ENCODE results near the gene ICE1.
"Not testable (repeated sequence)": the region's sequence is repeated elsewhere in the genome, so short reads cannot be mapped to it uniquely, and the experiment has no call there.

The ICE1 gene

GRCh38 chr5:5492087-5492933 is 69.8 kb downstream of the ICE1 start:
- DNase-seq (ENCODE audit: low spot score) = peak; percentile 54

- not testable (repeated sequence) for DNase-seq (ENCODE audit: low spot score)
Measured at GRCh38 chr5:5492934-5493271, 70.4 kb downstream of the ICE1 start.

DNA sequence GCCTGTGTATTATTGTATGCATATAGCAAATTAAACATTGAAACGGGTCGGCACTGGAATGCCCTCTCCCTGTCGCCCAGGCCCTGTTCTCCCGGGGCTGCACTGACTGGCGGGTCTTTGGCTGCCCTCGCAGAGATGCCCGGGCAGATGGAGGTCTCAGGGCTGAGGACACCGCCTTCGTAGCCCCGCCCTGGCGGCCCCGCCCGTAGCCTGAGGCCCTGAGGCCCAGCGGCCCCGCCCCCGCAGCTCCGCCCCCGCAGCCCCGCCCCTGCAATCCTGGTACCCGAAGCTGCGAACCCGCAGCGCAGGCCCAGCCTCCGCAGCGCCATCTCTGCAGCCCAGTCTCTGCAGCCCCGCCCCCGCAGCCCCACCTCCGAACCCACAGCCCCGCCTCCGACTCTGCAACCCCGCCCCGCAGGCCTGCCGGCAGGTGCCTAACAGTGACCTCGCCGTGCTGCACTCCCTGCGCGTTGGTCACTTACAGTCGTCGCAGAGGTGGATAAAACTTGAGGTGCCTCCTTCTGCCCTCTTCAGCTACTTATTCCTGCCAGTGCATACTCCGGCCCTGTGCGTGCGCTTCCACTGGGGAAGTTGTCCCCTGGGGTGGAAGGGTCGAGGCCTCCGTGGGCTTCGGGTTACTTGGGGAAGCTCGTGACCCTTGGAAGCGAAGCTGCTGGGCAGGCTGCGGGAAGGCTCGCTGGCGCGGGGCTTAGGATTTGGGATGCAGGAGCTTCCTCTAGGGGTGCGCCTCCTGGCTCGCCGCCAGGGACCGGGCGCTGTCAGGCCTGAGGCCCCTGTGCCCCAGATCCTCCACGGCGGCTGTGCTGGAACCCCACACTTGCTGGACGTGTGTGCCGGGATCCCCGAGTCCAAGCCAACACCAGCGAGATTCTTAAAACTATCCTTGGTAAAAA is 72.3 kb downstream of the ICE1 start:
- peak; percentile 67 for DNase-seq (ENCODE audit: low spot score)

DNA sequence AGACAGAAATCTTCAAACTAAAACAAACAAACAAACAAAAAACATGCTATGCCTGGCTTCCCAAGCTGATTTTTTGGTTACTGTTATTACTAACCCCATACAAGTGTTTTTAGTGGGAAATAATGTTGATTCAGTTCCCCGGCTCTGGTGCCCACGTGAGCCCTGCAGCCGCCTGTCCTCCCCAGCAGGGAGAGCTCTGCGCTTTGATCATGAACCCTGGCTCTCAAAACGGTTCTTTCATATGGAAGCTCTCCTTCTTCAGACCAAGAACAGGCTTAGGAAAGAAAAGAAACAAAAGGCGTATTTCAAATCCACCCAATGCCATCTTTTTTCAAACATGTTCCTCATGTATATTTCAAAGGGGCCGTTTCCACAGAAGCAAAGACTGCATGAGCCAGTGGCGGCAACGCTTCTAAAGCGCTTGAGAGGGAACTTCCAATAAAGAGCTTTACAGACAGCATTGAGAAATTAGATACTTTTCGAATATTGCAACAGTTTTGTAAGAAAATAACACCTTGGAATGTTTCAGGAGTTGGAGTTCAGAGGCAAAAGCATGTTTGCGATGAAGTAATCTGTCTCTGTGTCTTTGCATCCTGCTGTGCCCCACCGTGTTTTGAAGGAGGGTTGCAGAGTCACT is 74.8 kb downstream of the ICE1 start:
- peak; percentile 80 for DNase-seq (ENCODE audit: low spot score)

- no peak for DNase-seq (ENCODE audit: low spot score)
Measured at GRCh38 chr5:5499442-5499841, 77.0 kb downstream of the ICE1 start.

DNA sequence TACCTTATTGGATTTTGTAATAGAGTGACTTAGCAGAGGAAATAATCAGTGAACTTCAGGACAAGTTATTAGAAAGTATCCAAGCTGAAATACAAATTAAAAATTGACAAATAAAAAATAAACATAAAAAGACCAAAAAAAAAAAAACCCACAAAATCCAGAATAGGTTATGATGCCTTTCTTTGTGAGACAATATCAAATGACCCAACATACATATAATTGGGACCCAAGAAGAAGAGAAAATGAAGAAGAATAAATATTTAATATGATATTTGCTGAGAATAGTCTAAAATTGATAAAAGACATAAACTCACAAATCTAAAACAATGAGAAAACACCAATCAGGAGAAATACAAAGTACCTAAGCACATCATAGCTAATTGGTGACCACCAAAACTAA is 81.8 kb downstream of the ICE1 start:
- DNase-seq (ENCODE audit: low spot score) = no peak

DNA sequence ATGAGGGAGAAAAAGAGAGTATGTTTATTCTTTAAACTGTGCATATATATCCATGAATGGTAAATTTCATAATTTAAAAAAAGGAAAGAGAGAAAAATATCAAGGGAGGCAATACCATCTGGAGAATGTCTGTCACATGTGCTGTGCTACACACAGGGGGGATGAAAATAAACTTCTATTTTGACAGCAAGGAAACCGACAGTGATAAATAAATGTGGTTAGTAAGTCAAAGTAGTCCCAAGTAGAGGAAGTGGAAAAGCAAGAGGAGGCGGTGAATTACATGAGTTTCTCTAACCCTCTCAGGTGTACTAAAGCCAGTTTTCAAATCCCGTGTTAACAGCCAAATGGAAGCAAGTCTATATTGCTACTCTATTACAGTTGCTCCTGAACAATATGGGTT is 83.3 kb downstream of the ICE1 start:
- DNase-seq (ENCODE audit: low spot score) = no peak

DNA sequence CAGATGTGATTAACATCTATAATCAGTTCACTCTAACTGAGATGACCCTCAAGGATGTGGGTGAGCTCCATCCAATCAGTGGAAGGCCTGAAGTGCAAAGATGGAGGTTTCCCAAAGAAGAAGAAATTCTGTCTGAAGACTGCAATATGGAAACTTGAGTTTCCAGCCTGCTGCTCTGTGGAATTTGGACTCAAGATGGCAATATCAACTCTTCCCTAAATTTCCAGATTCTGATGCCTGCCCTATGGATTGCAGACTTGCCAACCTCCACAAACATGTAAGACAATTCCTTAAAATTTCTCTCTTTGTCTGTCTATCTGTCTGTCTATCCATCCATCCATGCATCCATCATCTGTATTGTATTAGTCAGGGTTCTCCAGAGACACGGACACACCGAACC is 85.9 kb downstream of the ICE1 start:
- DNase-seq (ENCODE audit: low spot score) = no peak

GRCh38 chr5:5511904-5512416 is 89.5 kb downstream of the ICE1 start:
- DNase-seq (ENCODE audit: low spot score) = no peak

- no peak for DNase-seq (ENCODE audit: low spot score)
Measured at GRCh38 chr5:5512543-5512942, 90.1 kb downstream of the ICE1 start.

DNA sequence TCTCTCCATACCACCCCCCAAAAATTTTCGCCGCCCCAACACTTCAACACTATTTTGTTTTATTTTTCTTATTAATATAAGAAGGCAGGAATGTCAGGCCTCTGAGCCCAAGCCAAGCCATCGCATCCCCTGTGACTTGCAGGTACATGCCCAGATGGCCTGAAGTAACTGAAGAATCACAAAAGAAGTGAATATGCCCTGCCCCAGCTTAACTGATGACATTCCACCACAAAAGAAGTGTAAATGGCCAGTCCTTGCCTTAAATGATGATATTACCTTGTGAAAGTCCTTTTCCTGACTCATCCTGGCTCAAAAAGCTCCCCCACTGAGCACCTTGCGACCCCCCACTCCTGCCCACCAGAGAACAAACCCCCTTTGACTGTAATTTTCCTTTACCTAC is 98.1 kb downstream of the ICE1 start:
- not testable (repeated sequence) for DNase-seq (ENCODE audit: low spot score)

- DNase-seq (ENCODE audit: low spot score) = no peak
Measured at GRCh38 chr5:5521029-5521428, 98.6 kb downstream of the ICE1 start.

DNA sequence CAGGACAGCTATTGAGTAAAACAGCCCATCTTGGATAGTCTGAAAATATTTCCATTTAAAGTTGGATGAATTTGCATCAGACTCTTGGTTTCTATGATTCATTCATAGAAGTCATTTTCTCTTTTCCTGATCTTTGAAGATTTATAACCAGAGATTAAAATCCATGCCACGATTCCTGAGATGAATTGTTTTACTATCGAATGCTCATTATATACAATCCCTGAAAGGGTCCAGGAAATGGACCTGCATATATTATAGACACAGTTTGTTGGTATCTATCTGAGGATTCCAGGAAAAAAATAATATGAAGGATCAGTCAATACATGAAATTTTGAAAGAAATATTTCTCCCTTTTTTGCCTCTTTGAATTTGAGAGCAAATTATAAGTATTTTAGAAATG is 99.0 kb downstream of the ICE1 start:
- no peak for DNase-seq (ENCODE audit: low spot score)

- no peak for DNase-seq (ENCODE audit: low spot score)
Measured at GRCh38 chr5:5522336-5522735, 99.9 kb downstream of the ICE1 start.

- DNase-seq (ENCODE audit: low spot score) = no peak
Measured at GRCh38 chr5:5523066-5523505, 100.6 kb downstream of the ICE1 start.

DNA sequence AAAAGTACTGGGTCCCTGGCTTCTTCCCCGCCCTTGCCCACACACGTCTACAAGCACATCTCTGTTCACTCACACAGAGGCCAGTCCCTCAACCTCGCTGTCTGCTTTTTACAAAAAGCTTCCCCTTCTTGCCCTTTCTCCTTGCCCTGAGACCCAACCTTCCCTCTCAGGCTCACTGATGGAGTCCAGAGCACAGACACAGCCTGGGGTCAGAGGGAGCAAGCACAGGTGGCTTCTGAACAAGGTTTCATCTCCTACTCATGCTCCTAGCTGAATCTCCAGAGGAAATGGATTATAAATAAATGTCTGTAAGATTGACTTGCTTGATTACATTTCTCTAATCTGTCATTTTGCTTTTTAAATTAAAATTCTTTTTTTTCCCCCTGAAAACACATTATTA is 101.8 kb downstream of the ICE1 start:
- no peak for DNase-seq (ENCODE audit: low spot score)

GRCh38 chr5:5531371-5531770 is 108.9 kb downstream of the ICE1 start:
- DNase-seq (ENCODE audit: low spot score) = no peak

- DNase-seq (ENCODE audit: low spot score) = no peak
Measured at GRCh38 chr5:5532306-5533076, 110.0 kb downstream of the ICE1 start.

GRCh38 chr5:5533927-5534326 is 111.5 kb downstream of the ICE1 start:
- no peak for DNase-seq (ENCODE audit: low spot score)

- no peak for DNase-seq (ENCODE audit: low spot score)
Measured at GRCh38 chr5:5534333-5534732, 111.9 kb downstream of the ICE1 start.

DNA sequence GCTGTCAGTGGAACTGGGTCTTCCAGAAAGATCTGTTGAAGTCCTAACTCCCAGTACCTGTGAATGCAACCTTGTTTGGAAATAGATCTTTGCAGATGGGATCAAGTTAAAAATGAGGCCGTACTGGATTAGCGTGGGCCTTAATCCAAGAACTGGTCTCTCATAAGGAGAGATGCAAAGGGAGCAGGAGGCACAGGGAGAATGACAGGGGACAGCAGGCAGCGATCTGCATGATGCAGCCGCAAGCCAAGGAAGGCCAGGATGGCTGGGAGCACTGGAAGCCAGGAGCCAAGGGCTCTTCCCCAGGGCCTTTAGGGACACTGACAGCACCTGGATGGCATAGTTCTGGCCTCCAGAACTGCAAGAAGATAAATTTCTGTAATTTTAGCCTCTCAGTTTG is 114.4 kb downstream of the ICE1 start:
- DNase-seq (ENCODE audit: low spot score) = no peak

DNA sequence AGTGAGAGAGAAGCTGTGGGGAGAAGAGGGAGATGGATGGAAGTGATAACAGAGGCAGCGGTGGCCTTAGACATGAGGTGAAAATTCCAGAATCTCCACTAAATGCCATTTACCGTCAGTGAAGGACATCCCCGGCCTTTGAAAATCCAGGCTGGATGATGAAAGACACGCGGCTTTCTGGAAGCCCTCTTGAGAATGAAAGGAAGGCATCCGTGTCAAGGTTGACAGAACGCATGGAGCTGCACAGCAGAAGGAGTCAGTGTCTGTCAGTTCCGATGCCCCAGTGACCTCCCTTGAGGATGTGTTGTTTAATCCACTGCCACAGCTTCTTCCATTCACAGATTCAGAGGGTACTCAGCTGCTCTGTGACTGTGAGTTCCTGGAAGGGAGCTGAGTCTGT is 114.9 kb downstream of the ICE1 start:
- DNase-seq (ENCODE audit: low spot score) = no peak

All from AG08395 (cell line).